IMR-90 (cell line): ENCODE data around the gene NME7.

ENCODE experiments used
- BHLHE40 ChIP-seq: fragments of 150-350 bp; IDR thresholded peaks from 2 replicates; pipeline ENCODE4 v1.6.1; 2016; ENCODE audit warnings: mild to moderate bottlenecking, low read depth, low read length
- CTCF ChIP-seq: conservative IDR thresholded peaks from 2 replicates; pipeline ENCODE4 v1.5.1; 2012; ENCODE audit warnings: mild to moderate bottlenecking, low read depth, low read length, improper control_type of control experiment
- MAZ ChIP-seq: IDR thresholded peaks from 2 replicates; pipeline ENCODE4 v1.6.1; 2012; ENCODE audit warnings: low read depth, mild to moderate bottlenecking, low read length, improper control_type of control experiment, moderate library complexity, borderline replicate concordance
- NFE2L2 ChIP-seq: fragments of 150-350 bp; IDR thresholded peaks from 2 replicates; pipeline ENCODE4 v1.6.1; 2016; ENCODE audit warnings: low read depth, mild to moderate bottlenecking, low read length
- RCOR1 ChIP-seq: IDR thresholded peaks from 2 replicates; pipeline ENCODE4 v1.6.1; 2012; ENCODE audit warnings: mild to moderate bottlenecking, low read length, improper control_type of control experiment; ENCODE audit not compliant: insufficient replicate concordance

DNA sequence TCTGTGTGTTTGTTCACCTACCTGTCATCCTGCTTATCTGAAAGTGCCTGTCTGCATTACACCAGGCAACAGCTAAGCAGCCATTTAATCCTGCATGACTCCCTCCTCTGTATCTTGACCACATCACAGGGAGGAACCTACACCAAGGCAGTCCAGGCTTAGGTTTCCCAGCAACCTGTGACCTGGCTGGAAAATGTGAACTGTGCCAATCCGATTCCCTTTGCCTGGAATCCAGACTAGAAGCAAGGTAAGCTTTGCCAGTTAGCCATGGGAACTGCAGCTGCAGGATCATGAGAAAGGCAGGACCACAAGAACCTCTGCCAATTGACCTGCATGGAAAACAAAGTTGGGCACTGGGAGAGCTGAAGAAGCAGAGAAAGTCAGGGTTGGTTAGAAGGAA lies 267.4 kb downstream of the NME7 start:
- TF ChIP-seq MAZ (no peak), CTCF (no peak), BHLHE40 (no peak), NFE2L2 (no peak), RCOR1 (no peak)
